AG09309 (cell line): ENCODE data around the gene TECTA.

ENCODE experiments used
- DNase-seq: peaks from one replicate; pipeline ENCODE4 v3.0.0-alpha.2; 2010; ENCODE audit warnings: low read depth
- H3K4me3 ChIP-seq: 2 replicates; pipeline ENCODE4 v1.5.1; 2011; ENCODE audit warnings: mild to moderate bottlenecking, low read depth, low read length, moderate library complexity; ENCODE audit not compliant: control insufficient read depth
- TF ChIP-seq, protein P1 (sequence below): IDR thresholded peaks from 2 replicates; pipeline ENCODE4 v1.5.1; 2011; ENCODE audit warnings: mild to moderate bottlenecking, low read depth, low read length, inconsistent platforms; ENCODE audit not compliant: insufficient read depth, control insufficient read depth; ENCODE audit errors: missing control alignments

Gene TECTA

GRCh38 chr11:121210445-121211080 lies 109.5 kb downstream of the TECTA start:
- TF ChIP-seq, protein P1, sequence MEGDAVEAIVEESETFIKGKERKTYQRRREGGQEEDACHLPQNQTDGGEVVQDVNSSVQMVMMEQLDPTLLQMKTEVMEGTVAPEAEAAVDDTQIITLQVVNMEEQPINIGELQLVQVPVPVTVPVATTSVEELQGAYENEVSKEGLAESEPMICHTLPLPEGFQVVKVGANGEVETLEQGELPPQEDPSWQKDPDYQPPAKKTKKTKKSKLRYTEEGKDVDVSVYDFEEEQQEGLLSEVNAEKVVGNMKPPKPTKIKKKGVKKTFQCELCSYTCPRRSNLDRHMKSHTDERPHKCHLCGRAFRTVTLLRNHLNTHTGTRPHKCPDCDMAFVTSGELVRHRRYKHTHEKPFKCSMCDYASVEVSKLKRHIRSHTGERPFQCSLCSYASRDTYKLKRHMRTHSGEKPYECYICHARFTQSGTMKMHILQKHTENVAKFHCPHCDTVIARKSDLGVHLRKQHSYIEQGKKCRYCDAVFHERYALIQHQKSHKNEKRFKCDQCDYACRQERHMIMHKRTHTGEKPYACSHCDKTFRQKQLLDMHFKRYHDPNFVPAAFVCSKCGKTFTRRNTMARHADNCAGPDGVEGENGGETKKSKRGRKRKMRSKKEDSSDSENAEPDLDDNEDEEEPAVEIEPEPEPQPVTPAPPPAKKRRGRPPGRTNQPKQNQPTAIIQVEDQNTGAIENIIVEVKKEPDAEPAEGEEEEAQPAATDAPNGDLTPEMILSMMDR = no peak
- no peak for DNase-seq
- no peak overlapping the region for H3K4me3 ChIP-seq

DNA sequence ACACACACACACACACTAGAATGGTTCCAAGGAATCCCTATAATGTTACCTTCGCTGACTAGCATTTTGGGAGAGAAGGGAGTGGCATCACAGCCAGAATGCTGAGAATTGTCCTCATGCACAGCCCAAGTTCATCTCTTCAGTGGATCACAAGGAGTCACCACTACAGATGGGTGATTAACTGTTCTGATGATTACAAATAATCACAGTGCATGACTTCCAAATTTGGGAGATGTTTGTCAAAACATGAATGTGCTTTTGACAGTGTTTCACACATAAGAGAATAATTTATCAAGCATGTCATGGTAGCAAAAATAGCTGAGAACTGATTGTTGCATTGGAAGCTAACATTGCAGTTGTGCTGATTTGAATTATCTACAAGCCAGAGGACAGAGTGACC lies 110.6 kb downstream of the TECTA start:
- TF ChIP-seq, protein P1 = no peak
- DNase-seq = no peak
- no peak overlapping the region for H3K4me3 ChIP-seq

DNA sequence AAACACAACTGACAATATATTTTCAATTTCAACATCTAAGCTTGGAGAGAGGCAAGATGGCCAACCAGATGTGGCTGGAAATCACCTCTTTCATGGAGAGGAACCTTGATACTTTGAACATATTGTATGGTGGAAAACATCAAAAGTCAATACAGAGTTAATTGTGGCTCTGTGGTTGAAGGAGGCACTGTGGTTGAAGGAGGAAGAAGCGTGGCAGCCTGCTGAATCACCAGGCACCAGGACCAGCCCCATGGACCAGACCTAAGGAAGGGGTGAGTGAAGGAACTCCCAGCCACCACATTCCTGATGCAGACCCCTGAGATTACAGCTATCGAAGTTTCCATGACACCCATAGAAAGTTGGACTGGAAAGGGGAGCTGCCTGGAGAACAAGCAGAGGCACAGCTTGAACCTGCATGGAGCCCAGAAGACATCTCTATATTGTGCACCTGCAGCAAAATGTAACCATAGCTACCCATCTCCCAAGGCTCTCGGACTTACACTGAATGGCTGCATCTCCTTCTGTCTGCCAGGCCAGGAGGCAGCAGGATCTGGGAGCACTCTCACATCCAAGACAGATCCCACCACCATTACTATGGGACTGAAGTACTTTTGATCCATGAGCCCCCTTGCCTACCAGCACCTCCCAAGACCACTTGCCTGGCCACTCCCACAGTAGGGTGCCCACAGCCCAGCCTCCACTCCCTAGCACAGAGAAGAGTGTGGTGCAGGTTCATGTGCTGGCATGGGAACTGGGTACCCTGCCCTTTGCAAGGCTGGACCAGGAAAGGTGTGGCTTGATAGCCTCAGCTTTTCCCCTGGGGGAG lies 111.7 kb downstream of the TECTA start:
- no peak for DNase-seq
- TF ChIP-seq, protein P1 = no peak
- no peak overlapping the region for H3K4me3 ChIP-seq

DNA sequence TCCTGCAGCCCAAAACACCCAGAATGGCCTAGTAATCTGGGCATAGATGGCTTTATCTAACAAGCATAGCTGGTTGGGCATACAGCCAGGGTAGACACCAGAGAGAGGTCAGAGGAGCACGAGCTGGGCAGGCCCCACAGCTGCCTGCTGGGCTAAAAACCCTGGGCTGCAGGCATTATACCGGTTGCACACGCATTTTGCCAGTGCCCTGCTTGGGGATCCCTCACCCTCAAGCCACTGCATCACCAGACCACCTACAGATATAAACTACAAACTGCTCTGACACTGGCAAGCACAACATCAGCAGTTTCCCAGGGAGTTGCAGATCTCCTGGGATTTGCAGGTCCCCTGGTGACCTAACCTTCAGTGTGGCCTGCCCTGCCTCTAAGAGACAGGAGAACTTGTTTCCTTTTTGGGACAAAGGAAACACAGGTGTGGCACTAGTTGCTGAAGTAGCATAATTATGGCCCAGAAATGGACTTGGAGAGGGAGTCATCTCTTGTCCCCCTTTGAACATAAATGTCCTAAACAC lies 112.4 kb downstream of the TECTA start:
- H3K4me3 ChIP-seq = no peak overlapping the region
- no peak for DNase-seq
- TF ChIP-seq, protein P1 = no peak

DNA sequence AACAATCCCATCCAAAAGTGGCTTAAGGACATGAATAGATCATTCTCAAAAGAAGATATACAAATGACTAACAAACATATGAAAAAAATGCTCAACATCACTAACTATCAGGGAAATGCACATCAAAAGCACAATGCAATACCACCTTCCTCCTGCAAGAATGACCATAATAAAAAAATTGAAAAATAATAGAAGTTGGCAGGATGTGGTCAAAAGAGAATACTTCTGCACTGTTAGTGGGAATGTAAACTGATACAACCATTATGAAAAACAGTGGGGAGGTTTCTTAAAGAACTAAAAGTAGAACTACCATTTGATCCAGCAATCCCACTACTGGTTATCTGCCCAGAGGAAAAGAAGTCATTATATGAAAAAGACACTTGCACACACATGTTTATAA lies 113.8 kb downstream of the TECTA start:
- no peak overlapping the region for H3K4me3 ChIP-seq
- TF ChIP-seq, protein P1 = no peak
- no peak for DNase-seq

GRCh38 chr11:121221496-121222200 lies 120.6 kb downstream of the TECTA start:
- no peak for DNase-seq
- no peak overlapping the region for H3K4me3 ChIP-seq
- TF ChIP-seq, protein P1 = no peak
